Pancreas (tissue), 10 donors: ENCODE measurements around the gene LRPAP1. TPM values are rescaled to one million over a fixed set of nuclear protein-coding genes. Genes with fewer than 3 reads are reported as not detected.

Experiments
- ATAC-seq, 4 donors: fragments of 200-7000 bp; cut with Tn5 transposase; one replicate each; pipeline versions ENCODE4 v1.8.0 to v1.9.1; 2020; ENCODE audit warnings: mild to moderate bottlenecking in 4 of 4, moderate library complexity in 4 of 4
- DNase-seq, 6 donors: peaks; one replicate each; pipeline ENCODE4 v3.0.0-alpha.2; 2020
- FAIRE-seq: peaks from 2 replicates; lab custom pipeline; 2012; peaks lifted over from hg19 to GRCh38; lab: Jason Lieb, UNC
- H3K27ac ChIP-seq, 4 donors: fragments of 200-600 bp; sonication (generic); 1 replicate in 3 of 4; 2 replicates in 1 of 4; pipeline versions ENCODE4 v1.5.0 to v1.8.0; 2020
- H3K27me3 ChIP-seq, 4 donors: fragments of 200-600 bp; one replicate each; pipeline ENCODE4 v1.8.0; 2021
- H3K36me3 ChIP-seq, 3 donors: fragments of 200-600 bp; sonication (generic) in 1 of 3; one replicate each; pipeline versions ENCODE4 v1.5.0 to v1.8.0; 2020 to 2021
- H3K4me1 ChIP-seq, 3 donors: fragments of 200-600 bp; one replicate each; pipeline ENCODE4 v1.8.0; 2021
- H3K4me3 ChIP-seq, 4 donors: fragments of 200-600 bp; sonication (generic) in 2 of 4; one replicate each; pipeline versions ENCODE4 v1.5.0 to v1.8.0; 2020 to 2021
- H3K9me3 ChIP-seq, 4 donors: fragments of 200-600 bp; one replicate each; pipeline ENCODE4 v1.8.0; 2021
- WGBS, 2 donors: extraction: QIAGEN DNeasy Blood & Tissue Kit; methylation state at CpG; one replicate each; pipeline ENCODE4 v1.1.7; 2013; 5-methylcytosine and 5-hydroxymethylcytosine counted together
- intact Hi-C, 3 donors: fragments of 100-400 bp; cut with DNase I; formaldehyde crosslinking; loops; one replicate each; pipeline versions ENCODE4 v1.11.1 to v1.14.2; 2022
- polyA plus RNA-seq, 2 donors: library from polyadenylated mRNA; stranded (reverse); fragments of 200-250 nt; gene quantifications; one replicate each; pipeline ENCODE4 v1.2.3, GENCODE V29; 2013
- total RNA-seq, 6 donors: library from RNA; stranded (reverse); fragmentation: NEBNext Ultra II Directional in 4 of 6; extraction: Animal tissue kit (Norgen Biotek cat#: 25700) in 4 of 6; gene quantifications; one replicate each; pipeline versions ENCODE4 v1.2.1 to v1.2.4, GENCODE V29; 2021 to 2023
- TF ChIP-seq, protein P1 (sequence below), 4 donors: fragments of 200-600 bp; sonication (generic) in 3 of 4; IDR thresholded peaks; one replicate each; pipeline versions ENCODE4 v1.5.0 to v1.8.0; 2021; ENCODE audit warnings: antibody characterized with exemption in 4 of 4
- donor health status: healthy with polysubstance abuse.
- donor health status: DM: no; HTN: no; CAD: no; lungs with moderate emphysema.
- donor health status: DM: no; HTN: no; CAD: no.
- donor health status: control.
- donor health status: control.
- donor health status: Bipolar disorder and iron deficiency.
- donor health status: DM: yes; HTN: yes; CAD: no.
- donor health status: DM: no; HTN: no; CAD: no.
- donor health status: DM: no; HTN: no; CAD: no.
- donor health status: DM: yes; HTN: yes; CAD: no.

The LRPAP1 gene
- total and polyA plus RNA-seq, 8 donors: 30.4 to 129 (median 110) TPM

- no peak for FAIRE-seq
- Histone ChIP-seq H3K4me1 (no peaks in the 10 kb centered on the region), H3K9me3 (no peaks in the 10 kb centered on the region), H3K4me3 (no peak overlapping the region), H3K27me3 (no peaks in the 10 kb centered on the region), H3K36me3 (peaks cover 0 to 7% (median 0%) of the 10 kb centered on the region in 3 donors), H3K27ac (no peak overlapping the region)
- no peak for ATAC-seq
- WGBS, 2 donors: 89 to 94% methylated on average over 35 of the region's 35 CpGs
- TF ChIP-seq, protein P1, sequence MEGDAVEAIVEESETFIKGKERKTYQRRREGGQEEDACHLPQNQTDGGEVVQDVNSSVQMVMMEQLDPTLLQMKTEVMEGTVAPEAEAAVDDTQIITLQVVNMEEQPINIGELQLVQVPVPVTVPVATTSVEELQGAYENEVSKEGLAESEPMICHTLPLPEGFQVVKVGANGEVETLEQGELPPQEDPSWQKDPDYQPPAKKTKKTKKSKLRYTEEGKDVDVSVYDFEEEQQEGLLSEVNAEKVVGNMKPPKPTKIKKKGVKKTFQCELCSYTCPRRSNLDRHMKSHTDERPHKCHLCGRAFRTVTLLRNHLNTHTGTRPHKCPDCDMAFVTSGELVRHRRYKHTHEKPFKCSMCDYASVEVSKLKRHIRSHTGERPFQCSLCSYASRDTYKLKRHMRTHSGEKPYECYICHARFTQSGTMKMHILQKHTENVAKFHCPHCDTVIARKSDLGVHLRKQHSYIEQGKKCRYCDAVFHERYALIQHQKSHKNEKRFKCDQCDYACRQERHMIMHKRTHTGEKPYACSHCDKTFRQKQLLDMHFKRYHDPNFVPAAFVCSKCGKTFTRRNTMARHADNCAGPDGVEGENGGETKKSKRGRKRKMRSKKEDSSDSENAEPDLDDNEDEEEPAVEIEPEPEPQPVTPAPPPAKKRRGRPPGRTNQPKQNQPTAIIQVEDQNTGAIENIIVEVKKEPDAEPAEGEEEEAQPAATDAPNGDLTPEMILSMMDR (IDR thresholded peaks at IDR 0.05): no peak
- intact Hi-C loops: loop anchor here in 1 of 3 donors (10.0 kb wide), 1 partner anchor 134 kb away; no protein-coding TSS in a partner anchor
- peak in 2 of 6 donors; percentile 23 to 71 for DNase-seq
These were observed 53.5 kb downstream of the LRPAP1 start for GRCh38 chr4:3478446-3479357.

GRCh38 chr4:3477750-3478430 lies 54.3 kb downstream of the LRPAP1 start:
- Histone ChIP-seq H3K27me3 (no peaks in the 10 kb centered on the region), H3K36me3 (peaks cover 0 to 7% (median 0%) of the 10 kb centered on the region in 3 donors), H3K9me3 (no peaks in the 10 kb centered on the region), H3K4me1 (peaks cover 2 to 5% (median 2%) of the 10 kb centered on the region in 3 donors), H3K27ac (no peak overlapping the region), H3K4me3 (no peak overlapping the region)
- no peak for FAIRE-seq
- no peak for ATAC-seq
- intact Hi-C loops: loop anchor here in 1 of 3 donors (10.0 kb wide), 1 partner anchor 133 kb away; no protein-coding TSS in a partner anchor
- peak in 1 of 6 donors; percentile 50 for DNase-seq
- 88 to 94% methylated on average over 19 to 23 of the region's 23 CpGs for WGBS, 2 donors
- TF ChIP-seq, protein P1 (IDR thresholded peaks at IDR 0.05): no peak

DNA sequence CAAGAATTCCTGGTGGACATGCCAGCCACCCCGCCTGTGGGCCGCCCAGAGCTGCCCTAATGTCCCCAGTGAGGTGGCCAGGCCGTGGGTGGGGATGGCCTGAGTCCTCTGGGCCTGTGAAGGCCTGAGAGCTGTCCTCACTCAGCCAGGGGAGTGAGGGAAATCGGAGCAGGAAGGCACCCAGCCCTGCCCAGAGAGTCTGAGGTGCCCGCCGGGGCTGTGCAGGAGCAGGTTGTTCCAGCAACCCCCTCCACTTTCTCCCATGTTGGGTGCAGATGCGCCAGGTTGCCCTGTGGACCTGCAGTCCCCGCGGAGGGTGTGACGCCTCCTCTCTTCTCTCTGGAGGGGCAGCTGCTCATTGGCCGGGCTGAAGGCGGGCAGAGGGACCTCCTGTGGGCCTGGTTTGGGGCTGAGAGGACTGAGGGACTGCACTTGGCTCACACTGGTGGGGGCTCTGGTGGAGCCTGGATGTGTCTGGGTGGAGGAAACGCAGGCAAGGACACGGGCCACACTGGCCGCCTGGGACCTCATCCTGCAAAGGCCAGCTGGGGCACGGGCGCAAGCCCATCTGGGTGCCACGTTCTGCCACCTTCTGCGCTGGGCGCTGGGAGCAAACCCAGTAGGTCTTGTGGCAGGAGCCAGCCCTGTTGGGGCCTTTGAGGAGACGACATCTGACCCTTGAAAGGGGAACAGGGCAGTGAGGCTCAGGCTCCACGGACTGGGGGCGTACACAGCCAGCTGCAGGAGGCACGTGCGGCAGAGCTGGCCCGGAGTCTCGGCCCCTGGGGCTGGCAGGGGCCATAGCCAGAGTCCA lies 55.1 kb downstream of the LRPAP1 start:
- no peak for FAIRE-seq
- H3K9me3 ChIP-seq: no peaks in the 10 kb centered on the region
- H3K27ac ChIP-seq: no peak overlapping the region
- no peak overlapping the region for H3K4me3 ChIP-seq
- H3K27me3 ChIP-seq: no peaks in the 10 kb centered on the region
- peak in 2 of 6 donors; percentile 25 to 74 for DNase-seq
- H3K4me1 ChIP-seq: peaks cover 6 to 9% (median 8%) of the 10 kb centered on the region in 3 donors
- intact Hi-C loops: loop anchor here in 1 of 3 donors (10.0 kb wide), 1 partner anchor 132 kb away; no protein-coding TSS in a partner anchor
- H3K36me3 ChIP-seq: peaks cover 0 to 7% (median 0%) of the 10 kb centered on the region in 3 donors
- TF ChIP-seq, protein P1 (IDR thresholded peaks at IDR 0.05): no peak
- ATAC-seq: no peak
- 95 to 97% methylated on average over 25 to 27 of the region's 27 CpGs for WGBS, 2 donors

DNA sequence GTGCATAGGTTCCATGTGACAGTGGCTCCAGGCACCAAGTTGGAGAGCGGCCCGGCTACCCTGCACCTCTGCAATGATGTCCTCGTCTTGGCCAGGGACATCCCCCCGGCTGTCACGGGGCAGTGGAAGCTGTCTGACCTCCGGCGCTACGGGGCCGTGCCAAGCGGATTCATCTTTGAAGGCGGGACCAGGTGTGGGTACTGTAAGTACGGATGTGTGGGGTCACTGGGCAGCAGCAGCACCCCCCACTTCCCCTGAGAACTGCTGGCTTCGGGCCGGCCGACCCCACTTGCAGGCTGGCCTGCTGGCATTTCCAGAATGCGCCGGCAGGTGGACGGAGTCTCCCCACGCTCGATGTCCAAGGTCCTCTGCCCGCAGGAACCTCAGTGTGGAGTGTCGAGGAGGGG lies 55.9 kb downstream of the LRPAP1 start:
- WGBS, 2 donors: 94 to 95% methylated on average over 22 of the region's 22 CpGs
- peaks cover 0 to 7% (median 0%) of the 10 kb centered on the region in 3 donors for H3K36me3 ChIP-seq
- TF ChIP-seq, protein P1 (IDR thresholded peaks at IDR 0.05): no peak
- intact Hi-C loops: loop anchor here in 1 of 3 donors (10.0 kb wide), 1 partner anchor 132 kb away; no protein-coding TSS in a partner anchor
- FAIRE-seq (no peak), ATAC-seq (no peak), DNase-seq (peak in 2 of 6 donors; percentile 28 to 72)
- H3K4me3 ChIP-seq: no peak overlapping the region
- H3K27ac ChIP-seq: no peak overlapping the region
- no peaks in the 10 kb centered on the region for H3K27me3 ChIP-seq
- peaks cover 9 to 15% (median 14%) of the 10 kb centered on the region in 3 donors for H3K4me1 ChIP-seq
- no peaks in the 10 kb centered on the region for H3K9me3 ChIP-seq
